ENCODE measurements around the gene RPP30.

GRCh38 chr10:90846746-90847145 is 25.0 kb upstream of the RPP30 start:
- TF ChIP-seq EZH2phosphoT487 (IDR thresholded peaks at IDR 0.05) = no peak
- no peak for TF ChIP-seq CTCF (IDR thresholded peaks at IDR 0.05)
- TF ChIP-seq EZH2 (IDR thresholded peaks at IDR 0.05) = no peak
